Immature natural killer cell (primary cell): Measurements from ENCODE around the gene UBR3. TPM values are rescaled to one million over a fixed set of nuclear protein-coding genes. Genes with fewer than 3 reads are reported as not detected.

ENCODE experiments used
- DNase-seq, 3 donors: peaks; one replicate each; pipeline ENCODE4 v3.0.0; 2022; ENCODE audit warnings: mixed read lengths in 1 of 3
- H3K27ac Mint-ChIP-seq, 6 donors: one replicate each; pipeline ENCODE4 v1.8.0; 2020; ENCODE audit warnings: mixed read lengths in 6 of 6, mild to moderate bottlenecking in 5 of 6, inconsistent platforms in 4 of 6, moderate library complexity in 3 of 6
- H3K27me3 Mint-ChIP-seq, 3 donors: one replicate each; pipeline ENCODE4 v1.8.0; 2020 to 2021; ENCODE audit warnings: low read depth in 3 of 3, mild to moderate bottlenecking in 3 of 3, mixed read lengths in 3 of 3, moderate library complexity in 3 of 3, inconsistent platforms in 1 of 3
- H3K36me3 Mint-ChIP-seq, 3 donors: one replicate each; pipeline ENCODE4 v1.8.0; 2020; ENCODE audit warnings: mixed read lengths in 3 of 3, inconsistent platforms in 2 of 3, mild to moderate bottlenecking in 2 of 3
- H3K4me1 Mint-ChIP-seq, 2 donors: one replicate each; pipeline ENCODE4 v1.8.0; 2020; ENCODE audit warnings: inconsistent platforms in 2 of 2, mild to moderate bottlenecking in 2 of 2, mixed read lengths in 2 of 2, moderate library complexity in 1 of 2
- H3K4me3 Mint-ChIP-seq, 5 donors: one replicate each; pipeline ENCODE4 v1.8.0; 2020; ENCODE audit warnings: mild to moderate bottlenecking in 5 of 5, mixed read lengths in 5 of 5, inconsistent platforms in 3 of 5, moderate library complexity in 3 of 5
- H3K9me3 Mint-ChIP-seq, 6 donors: one replicate each; pipeline ENCODE4 v1.8.0; 2020; ENCODE audit warnings: mild to moderate bottlenecking in 6 of 6, mixed read lengths in 6 of 6, inconsistent platforms in 4 of 6, moderate library complexity in 3 of 6
- polyA plus RNA-seq, 3 donors: library from polyadenylated mRNA; unstranded; fragments of 300-500 nt; fragmentation: Illumina TruSeq; gene quantifications; one replicate each; pipeline ENCODE4 v1.2.3, GENCODE V29; 2021

The UBR3 gene
- polyA plus RNA-seq, 3 donors from 2014 or later, result 3.8 to 11.5 (median 5.1) TPM

GRCh38 chr2:170086751-170087412, 259.6 kb downstream of the UBR3 start:
- no peaks in the 10 kb centered on the region for H3K4me1 Mint-ChIP-seq
- H3K4me3 Mint-ChIP-seq, result no peak overlapping the region
- DNase-seq, result no peak
- peaks cover 0 to 1% (median 0%) of the 10 kb centered on the region in 3 donors for H3K27me3 Mint-ChIP-seq
- no peak overlapping the region for H3K27ac Mint-ChIP-seq
- H3K9me3 Mint-ChIP-seq, result no peaks in the 10 kb centered on the region
- H3K36me3 Mint-ChIP-seq, result peaks cover 0 to 8% (median 5%) of the 10 kb centered on the region in 3 donors

DNA sequence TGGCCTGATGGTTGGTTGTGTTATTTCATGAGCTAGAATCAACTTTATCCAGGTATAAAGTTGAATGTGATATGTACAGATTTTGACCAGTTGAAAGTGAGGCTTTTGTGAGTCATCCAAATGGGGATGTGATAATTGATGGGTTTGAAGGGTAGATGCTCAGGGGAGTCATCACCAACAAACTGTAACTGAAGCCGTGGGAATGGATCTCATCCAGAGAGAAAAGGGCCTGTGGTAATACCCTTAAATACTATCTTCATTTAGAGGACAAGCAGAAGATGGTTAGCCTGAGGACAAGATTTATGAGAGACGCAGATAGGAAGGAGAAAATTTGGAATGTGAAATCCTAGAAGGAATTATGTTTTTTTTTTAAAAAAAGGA, 260.1 kb downstream of the UBR3 start:
- Mint-ChIP-seq H3K4me3 (no peak overlapping the region), H3K4me1 (no peaks in the 10 kb centered on the region), H3K27ac (no peak overlapping the region), H3K9me3 (no peaks in the 10 kb centered on the region), H3K27me3 (peaks cover 0 to 3% (median 0%) of the 10 kb centered on the region in 3 donors), H3K36me3 (peaks cover 0 to 4% (median under 1%) of the 10 kb centered on the region in 3 donors)
- DNase-seq, result no peak

- peaks cover 0 to 5% (median 0%) of the 10 kb centered on the region in 6 donors for H3K9me3 Mint-ChIP-seq
- H3K27ac Mint-ChIP-seq, result no peak overlapping the region
- peaks cover 0 to 5% (median 3%) of the 10 kb centered on the region in 3 donors for H3K27me3 Mint-ChIP-seq
- H3K4me1 Mint-ChIP-seq, result no peaks in the 10 kb centered on the region
- no peaks in the 10 kb centered on the region for H3K36me3 Mint-ChIP-seq
- no peak for DNase-seq
- no peak overlapping the region for H3K4me3 Mint-ChIP-seq
These were observed 261.5 kb downstream of the UBR3 start for GRCh38 chr2:170088776-170089175.

- Mint-ChIP-seq H3K36me3 (no peaks in the 10 kb centered on the region), H3K9me3 (peaks cover 0 to 5% (median 0%) of the 10 kb centered on the region in 6 donors), H3K27ac (no peak overlapping the region), H3K4me1 (no peaks in the 10 kb centered on the region), H3K4me3 (no peak overlapping the region), H3K27me3 (peaks cover 0 to 5% (median 3%) of the 10 kb centered on the region in 3 donors)
- no peak for DNase-seq
These were observed 263.0 kb downstream of the UBR3 start for GRCh38 chr2:170090229-170090628.

DNA sequence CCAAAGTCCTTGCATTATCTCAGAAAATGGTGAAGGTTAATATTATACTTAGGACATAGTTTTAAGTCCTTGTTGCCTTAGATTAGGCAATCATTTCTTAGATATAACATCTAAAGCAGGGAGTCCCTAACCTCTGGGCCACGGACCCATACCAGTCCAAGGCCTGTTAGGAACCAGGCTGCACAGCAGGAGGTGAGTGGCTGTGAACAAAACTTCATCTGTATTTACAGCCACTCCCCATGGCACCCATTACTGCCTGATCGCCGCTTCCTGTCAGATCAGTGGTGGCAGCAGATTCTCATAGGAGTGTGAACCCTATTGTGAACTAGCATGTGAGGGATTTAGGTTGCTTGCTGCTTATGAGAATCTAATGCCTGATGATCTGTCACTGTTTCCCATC, 264.2 kb downstream of the UBR3 start:
- DNase-seq, result no peak
- no peak overlapping the region for H3K4me3 Mint-ChIP-seq
- H3K36me3 Mint-ChIP-seq, result no peaks in the 10 kb centered on the region
- H3K27ac Mint-ChIP-seq, result no peak overlapping the region
- H3K9me3 Mint-ChIP-seq, result peaks cover 0 to 5% (median 0%) of the 10 kb centered on the region in 6 donors
- peaks cover 0 to 5% (median 3%) of the 10 kb centered on the region in 3 donors for H3K27me3 Mint-ChIP-seq
- no peaks in the 10 kb centered on the region for H3K4me1 Mint-ChIP-seq

DNA sequence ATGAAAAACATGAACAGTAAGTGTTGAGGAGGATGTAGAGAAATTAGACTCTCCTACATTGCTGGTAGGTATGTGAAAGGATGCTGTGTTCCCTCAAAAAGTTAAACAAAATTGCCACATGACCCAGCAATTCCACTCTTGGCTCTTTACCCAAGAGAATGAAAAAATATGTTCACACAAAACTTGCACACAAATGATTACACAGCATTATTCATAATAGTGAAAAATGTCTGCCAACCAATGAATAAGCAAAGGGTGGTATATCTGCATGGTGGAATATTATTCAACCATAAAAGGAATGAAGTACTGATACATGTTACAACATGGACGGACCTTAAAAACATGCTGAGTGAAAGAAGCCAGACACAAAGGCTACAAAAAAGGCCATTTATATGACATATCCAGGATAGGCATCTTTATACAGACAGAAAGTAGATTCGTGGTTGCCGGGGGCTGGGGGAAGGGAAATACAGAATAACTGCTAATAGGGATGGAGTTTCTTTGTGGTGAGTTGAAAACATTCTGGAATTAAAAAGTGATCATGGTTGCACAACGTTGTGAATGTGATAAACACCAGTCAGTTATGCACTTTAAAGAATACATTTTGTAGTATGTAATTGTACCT, 265.3 kb downstream of the UBR3 start:
- H3K27ac Mint-ChIP-seq, result no peak overlapping the region
- H3K9me3 Mint-ChIP-seq, result peaks cover 0 to 6% (median 0%) of the 10 kb centered on the region in 6 donors
- no peak for DNase-seq
- no peak overlapping the region for H3K4me3 Mint-ChIP-seq
- H3K27me3 Mint-ChIP-seq, result peaks cover 0 to 5% (median 3%) of the 10 kb centered on the region in 3 donors
- no peaks in the 10 kb centered on the region for H3K36me3 Mint-ChIP-seq
- H3K4me1 Mint-ChIP-seq, result no peaks in the 10 kb centered on the region

DNA sequence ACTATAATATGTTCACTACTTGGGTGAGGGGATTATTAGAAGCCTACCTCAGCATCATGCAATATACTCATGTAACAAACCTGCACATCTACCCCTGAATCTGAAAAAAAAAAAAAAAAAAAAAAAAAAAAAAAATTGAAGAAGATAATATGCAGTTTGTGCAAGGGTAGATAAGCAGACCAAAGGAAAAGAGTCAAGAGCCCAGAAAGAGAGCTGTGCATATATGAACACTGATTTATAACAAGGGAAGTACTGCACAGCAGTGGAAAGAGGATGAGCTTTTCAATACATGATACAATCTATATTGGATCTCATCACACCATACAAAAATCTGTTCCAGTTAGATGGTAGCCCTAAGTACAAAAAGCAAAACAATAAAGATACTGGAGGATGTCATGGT, 268.1 kb downstream of the UBR3 start:
- Mint-ChIP-seq H3K9me3 (peaks cover 0 to 6% (median 0%) of the 10 kb centered on the region in 6 donors), H3K4me3 (no peak overlapping the region), H3K36me3 (no peaks in the 10 kb centered on the region), H3K27me3 (peaks cover 2 to 5% (median 4%) of the 10 kb centered on the region in 3 donors), H3K27ac (no peak overlapping the region), H3K4me1 (no peaks in the 10 kb centered on the region)
- DNase-seq, result no peak

DNA sequence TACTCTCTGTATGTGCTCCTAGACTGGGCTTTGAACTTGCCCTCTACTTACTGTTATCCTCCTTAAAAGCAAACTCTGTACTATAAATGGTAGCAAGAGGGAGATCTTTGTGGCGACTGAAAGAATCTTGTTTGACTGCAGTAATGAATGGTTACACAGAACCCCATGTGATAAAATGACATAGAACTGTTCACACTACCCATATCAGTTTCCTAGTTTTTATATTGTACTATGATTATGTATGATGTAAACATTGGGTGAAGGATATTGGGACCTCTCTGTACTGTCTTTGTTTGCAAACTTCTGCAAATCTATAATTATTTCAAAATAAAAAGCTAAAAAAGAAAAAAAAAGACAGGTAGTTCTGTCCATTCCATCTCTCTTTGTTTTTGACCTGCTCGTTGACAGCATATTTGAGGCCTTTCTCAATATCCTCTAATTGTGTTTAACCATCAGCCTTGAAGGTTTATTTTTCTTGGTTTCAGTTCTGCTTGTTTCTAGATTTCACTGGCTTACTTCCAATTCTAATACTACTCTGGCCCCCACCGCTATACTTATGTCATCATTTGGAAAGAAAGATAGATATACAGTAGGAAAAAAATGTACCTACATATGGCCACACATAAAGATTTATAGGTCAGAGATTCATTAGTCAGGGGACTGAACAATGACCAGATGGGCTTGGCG, 271.5 kb downstream of the UBR3 start:
- Mint-ChIP-seq H3K9me3 (peaks cover 0 to 6% (median 0%) of the 10 kb centered on the region in 6 donors), H3K4me3 (no peak overlapping the region), H3K27me3 (peaks cover 0 to 5% (median 2%) of the 10 kb centered on the region in 3 donors), H3K4me1 (no peaks in the 10 kb centered on the region), H3K36me3 (no peaks in the 10 kb centered on the region), H3K27ac (no peak overlapping the region)
- no peak for DNase-seq

- Mint-ChIP-seq H3K27me3 (peaks cover 0 to 5% (median 4%) of the 10 kb centered on the region in 3 donors), H3K36me3 (no peaks in the 10 kb centered on the region), H3K27ac (no peak overlapping the region), H3K4me1 (no peaks in the 10 kb centered on the region), H3K9me3 (peaks cover 0 to 4% (median 0%) of the 10 kb centered on the region in 6 donors), H3K4me3 (no peak overlapping the region)
- DNase-seq, result no peak
These were observed 274.5 kb downstream of the UBR3 start for GRCh38 chr2:170101789-170102188.

DNA sequence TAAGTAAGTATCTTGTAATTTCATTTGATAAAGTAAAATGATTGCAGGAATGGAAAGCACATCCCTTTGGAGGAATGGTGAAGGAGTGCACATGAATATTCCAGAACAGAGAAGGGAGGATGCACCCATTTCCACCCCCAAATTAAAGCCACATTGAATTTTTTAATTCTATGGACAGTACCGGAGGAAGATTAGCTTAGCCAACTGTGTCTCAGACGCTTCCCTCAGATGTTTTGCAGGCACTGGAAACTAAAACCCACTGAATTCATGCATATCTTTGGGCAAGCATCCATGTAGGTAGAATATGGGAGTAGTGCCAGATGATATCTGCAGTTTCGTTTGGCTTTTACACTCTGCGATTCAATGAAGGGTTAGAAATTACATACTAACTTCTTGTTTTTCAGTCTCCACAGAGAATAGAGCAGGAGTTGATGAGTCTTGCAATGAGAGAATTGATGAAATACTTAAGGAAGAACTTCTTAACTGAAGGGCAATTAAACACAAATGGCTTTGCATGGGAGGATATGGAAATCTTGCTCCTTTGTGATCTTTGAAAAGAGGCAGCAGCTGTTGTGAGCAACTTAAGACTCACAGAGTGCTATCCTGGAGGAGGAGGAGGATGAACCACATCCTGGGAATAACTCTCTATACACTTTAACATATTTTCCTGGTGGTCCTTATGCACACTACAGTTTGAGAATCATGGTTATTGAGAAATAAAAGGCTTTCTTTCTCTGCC, 279.0 kb downstream of the UBR3 start:
- H3K4me1 Mint-ChIP-seq, result no peaks in the 10 kb centered on the region
- H3K27me3 Mint-ChIP-seq, result peaks cover 0 to 6% (median 3%) of the 10 kb centered on the region in 3 donors
- DNase-seq, result no peak
- H3K4me3 Mint-ChIP-seq, result no peak overlapping the region
- H3K36me3 Mint-ChIP-seq, result no peaks in the 10 kb centered on the region
- no peak overlapping the region for H3K27ac Mint-ChIP-seq
- peaks cover 0 to 2% (median 0%) of the 10 kb centered on the region in 6 donors for H3K9me3 Mint-ChIP-seq

GRCh38 chr2:170113168-170113894, 286.1 kb downstream of the UBR3 start:
- H3K27ac Mint-ChIP-seq, result no peak overlapping the region
- no peak overlapping the region for H3K4me3 Mint-ChIP-seq
- H3K27me3 Mint-ChIP-seq, result peaks cover 0 to 7% (median 1%) of the 10 kb centered on the region in 3 donors
- DNase-seq, result no peak
- H3K4me1 Mint-ChIP-seq, result no peaks in the 10 kb centered on the region
- H3K36me3 Mint-ChIP-seq, result no peaks in the 10 kb centered on the region
- no peaks in the 10 kb centered on the region for H3K9me3 Mint-ChIP-seq

DNA sequence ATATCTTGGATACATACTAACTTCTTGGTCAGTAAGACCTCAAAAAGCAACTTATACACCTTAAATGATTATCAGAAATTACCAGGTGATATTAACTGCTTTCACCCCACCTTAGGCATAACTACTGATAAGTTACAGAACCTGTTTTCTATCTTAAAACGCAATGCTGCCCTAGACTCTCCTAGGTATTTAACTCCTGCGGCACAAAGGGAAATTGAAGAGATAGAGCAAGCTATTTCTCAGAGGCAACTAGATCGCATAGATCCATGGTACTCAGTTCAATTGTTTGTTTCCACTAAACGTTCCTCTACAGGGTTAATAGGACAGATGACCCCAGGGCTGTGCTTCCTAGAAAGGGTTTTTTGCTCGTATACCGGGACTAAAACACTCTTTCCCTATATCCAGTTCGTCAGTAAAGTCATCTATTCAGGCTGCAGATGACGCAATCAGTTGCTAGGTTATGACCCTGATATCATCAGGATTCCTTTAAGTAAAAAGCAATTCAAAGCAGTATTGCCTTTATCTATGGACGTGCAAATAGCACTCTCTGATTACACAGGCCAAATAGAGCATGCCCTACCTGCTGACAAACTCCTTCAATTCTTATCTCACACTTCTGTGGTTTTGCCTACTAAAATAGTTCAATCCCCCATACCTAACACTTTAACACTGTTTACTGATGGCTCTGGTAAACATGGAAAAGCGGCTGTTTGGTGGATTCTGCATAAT, 288.4 kb downstream of the UBR3 start:
- Mint-ChIP-seq H3K4me1 (no peaks in the 10 kb centered on the region), H3K27me3 (peaks cover 0 to 3% (median 1%) of the 10 kb centered on the region in 3 donors), H3K9me3 (no peaks in the 10 kb centered on the region), H3K4me3 (no peak overlapping the region), H3K27ac (no peak overlapping the region), H3K36me3 (no peaks in the 10 kb centered on the region)
- DNase-seq, result no peak

- no peaks in the 10 kb centered on the region for H3K36me3 Mint-ChIP-seq
- H3K4me3 Mint-ChIP-seq, result no peak overlapping the region
- no peak for DNase-seq
- no peaks in the 10 kb centered on the region for H3K4me1 Mint-ChIP-seq
- no peak overlapping the region for H3K27ac Mint-ChIP-seq
- H3K27me3 Mint-ChIP-seq, result peaks cover 0 to 3% (median 1%) of the 10 kb centered on the region in 3 donors
- H3K9me3 Mint-ChIP-seq, result no peaks in the 10 kb centered on the region
These were observed 291.4 kb downstream of the UBR3 start for GRCh38 chr2:170118641-170119040.
